HG02852 (cell line): Measurements from ENCODE around the gene CHN2.

Experiments used
- ATAC-seq: cut with Tn5 transposase; IDR thresholded peaks from one replicate; pipeline ENCODE4 v1.9.1; 2021; ENCODE audit warnings: mild to moderate bottlenecking, moderate library complexity; ENCODE audit not compliant: unreplicated experiment

CHN2 gene

GRCh38 chr7:29355388-29355787, 160.8 kb downstream of the CHN2 start:
- ATAC-seq: no peak

GRCh38 chr7:29356631-29357030, 162.1 kb downstream of the CHN2 start:
- ATAC-seq: no peak

- ATAC-seq: no peak
Observed at GRCh38 chr7:29359482-29360093, 165.0 kb downstream of the CHN2 start.

DNA sequence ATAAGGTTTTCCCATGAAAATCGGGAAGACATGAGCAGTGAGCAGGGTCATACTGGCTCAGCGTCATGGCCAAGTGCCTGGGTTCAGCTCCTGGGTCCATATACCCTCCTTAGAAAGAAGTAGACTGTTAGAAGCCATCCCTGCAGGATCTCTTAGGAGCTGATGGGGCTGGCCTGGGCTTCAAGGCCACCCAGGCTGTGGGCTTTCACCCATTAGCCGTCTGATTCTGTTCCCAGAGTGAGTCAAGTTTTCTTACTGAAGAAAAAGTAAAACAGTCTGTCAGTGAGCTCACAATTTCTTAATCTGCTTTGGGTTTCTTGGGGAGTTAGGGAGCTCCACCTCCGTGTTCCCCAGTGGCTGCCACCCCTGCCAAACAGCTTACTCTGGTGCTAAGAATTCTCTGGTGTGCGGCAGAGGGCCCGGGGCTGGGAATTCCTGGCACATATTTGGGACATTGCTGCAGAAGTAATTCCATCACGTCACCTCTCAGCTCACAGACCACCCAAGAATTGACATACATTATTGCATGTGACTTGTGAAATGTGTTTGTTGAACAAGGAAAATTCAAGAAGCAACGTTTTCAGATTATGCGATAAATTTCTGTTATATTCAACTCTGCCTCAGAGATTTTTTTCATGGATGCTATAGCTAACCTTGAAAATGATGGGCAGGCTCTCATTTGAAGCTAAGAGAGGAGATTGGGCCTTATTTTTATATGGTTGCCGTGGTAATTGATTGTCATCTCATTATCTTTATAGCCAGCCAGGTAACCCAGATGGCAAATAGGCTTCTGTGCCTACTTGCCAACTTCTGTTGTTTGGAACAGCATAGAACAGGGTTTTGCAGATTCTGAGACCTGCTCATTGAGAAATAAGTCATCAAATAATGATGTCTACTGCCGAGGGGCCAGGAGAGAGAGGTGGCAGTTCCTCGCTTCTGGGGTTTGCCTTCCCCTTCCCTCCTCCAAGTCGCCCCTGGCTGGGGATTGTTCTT, 166.4 kb downstream of the CHN2 start:
- no peak for ATAC-seq

DNA sequence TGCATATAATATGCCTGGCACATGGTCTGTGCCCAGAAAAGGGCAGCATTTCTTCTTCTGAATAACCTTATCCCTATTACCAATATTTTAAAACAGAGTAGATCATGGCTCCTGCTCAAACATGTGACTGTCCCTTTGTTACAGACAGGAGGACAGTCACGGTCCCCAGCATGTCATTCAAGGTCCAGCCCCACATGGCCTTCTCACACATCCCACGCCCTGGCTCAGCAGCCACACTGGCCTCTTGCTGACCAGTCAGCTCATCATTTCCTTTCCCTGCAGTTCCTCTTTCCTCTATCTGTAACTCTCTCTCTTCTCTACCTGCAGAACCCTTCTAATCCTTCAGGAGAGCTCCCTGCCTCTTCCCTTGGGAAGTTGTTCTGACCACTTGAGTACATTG, 167.8 kb downstream of the CHN2 start:
- no peak for ATAC-seq

GRCh38 chr7:29363636-29364425, 169.3 kb downstream of the CHN2 start:
- ATAC-seq: no peak

DNA sequence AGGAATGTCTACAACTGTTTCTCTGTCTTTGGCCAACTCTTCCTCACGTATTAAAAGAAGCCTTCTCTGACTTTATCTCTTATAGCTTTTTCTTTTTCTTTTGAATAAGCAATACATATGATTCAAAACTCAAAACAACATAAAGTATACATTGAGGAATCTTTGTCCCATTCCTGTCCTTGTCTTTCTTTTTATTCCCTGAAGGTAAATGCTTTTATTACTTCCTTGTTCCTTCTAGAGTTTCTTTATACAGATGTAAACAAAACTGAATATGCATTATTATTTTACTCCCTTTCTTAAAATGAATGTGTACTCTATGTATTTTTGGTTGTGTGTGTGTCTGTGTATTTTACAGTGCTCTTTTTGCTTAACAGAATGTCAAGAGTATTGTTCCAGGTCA, 170.1 kb downstream of the CHN2 start:
- ATAC-seq: no peak

DNA sequence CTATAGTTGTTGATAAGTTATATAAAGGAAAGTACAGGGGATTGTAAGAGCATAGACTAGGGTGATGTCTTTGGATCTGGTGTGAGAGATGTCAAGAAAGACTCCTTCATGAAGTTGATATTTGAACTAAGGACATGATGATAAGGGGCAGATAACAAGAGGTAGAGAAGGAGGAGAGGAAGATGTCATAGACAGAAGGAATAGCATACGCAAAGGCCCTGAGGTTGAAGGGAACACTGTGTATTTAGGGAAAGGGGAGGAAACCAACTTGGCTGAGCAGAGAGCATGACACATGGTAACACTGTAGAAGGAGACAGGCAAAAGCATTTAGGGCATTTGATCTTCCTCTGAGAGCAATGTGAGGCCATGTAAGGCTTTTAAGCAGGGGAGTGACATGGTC, 170.8 kb downstream of the CHN2 start:
- ATAC-seq: no peak

- ATAC-seq: no peak
Observed at GRCh38 chr7:29367784-29368183, 173.2 kb downstream of the CHN2 start.

DNA sequence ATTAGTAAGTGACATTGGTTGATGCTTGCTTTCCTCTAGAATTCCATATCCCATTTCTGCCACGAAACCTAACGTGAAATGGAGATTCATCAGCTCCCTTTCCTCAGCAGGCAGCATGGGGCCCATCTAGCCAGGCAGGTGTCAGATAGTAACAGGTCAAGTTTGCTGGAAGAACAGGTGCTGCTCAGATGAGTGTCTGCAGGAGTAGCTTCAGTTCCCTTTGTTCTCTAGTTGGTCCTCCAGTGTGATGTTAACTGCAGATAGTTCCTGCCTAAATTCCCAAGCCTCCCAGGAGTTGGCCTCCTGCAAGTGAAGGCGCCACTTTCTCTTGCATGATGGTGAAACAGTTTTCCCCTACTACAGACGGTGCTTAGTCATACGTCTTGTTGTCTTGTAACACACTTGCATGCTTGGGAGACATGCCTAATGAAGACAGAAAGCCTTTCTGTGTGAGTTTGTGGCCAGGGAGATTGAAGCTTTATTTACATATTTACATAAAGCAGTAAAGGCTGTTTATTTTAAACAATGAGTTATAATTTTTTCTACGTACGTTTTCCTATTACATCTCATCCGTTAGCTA, 175.4 kb downstream of the CHN2 start:
- no peak for ATAC-seq

DNA sequence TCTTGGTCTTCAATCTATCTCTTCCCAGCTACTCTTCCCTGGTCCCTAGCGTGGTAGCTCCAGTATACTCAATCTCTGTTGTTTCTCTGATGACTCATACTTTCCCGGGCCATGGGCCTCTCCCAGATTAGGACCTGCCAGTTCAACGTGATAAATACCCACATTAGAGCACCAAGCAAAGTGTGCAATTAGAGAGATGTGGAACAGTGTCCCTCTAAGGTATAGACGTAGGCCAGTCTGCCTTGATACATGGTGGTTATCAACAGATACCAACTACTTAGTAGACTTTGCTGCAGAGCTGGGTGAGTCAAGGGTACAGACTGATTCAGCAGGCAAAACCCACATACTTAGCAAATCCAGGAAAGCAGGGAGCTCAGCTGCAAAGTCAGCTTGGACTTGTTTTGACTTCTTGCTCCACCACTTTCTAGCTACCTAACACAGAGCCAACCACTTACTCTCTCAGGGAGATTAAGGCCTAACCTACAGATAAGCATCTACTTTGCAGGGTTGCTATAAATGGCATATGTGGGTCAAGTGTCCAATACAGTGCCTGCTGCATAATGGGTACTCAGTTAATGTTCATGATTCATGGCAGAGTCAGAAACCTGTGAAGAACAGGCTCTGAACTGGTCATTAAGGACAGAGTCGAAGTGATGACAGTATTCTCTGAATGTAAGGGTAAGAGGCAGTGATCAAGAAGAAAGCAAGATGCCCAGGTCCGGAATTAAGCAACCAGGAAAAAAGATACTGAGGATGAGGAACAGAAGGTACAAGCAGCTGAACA, 176.1 kb downstream of the CHN2 start:
- no peak for ATAC-seq

DNA sequence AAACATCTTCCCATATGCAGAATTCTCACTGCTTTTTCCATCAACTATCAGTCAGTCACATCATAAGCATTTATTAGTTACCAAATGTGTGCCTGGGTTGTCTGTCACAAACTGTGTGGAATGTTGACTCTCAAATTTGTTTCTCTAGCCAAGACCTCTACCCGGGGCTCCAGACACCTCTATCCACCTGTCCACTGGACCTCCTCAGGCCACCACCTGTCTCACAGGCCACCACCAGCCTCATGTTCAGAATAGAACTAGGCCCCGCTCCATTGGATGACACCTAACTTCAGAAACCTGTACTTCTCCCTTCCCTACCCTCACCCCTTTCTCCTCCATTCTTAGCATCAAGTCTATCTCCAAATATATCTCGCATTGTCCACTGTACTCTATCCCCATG, 176.9 kb downstream of the CHN2 start:
- no peak for ATAC-seq

DNA sequence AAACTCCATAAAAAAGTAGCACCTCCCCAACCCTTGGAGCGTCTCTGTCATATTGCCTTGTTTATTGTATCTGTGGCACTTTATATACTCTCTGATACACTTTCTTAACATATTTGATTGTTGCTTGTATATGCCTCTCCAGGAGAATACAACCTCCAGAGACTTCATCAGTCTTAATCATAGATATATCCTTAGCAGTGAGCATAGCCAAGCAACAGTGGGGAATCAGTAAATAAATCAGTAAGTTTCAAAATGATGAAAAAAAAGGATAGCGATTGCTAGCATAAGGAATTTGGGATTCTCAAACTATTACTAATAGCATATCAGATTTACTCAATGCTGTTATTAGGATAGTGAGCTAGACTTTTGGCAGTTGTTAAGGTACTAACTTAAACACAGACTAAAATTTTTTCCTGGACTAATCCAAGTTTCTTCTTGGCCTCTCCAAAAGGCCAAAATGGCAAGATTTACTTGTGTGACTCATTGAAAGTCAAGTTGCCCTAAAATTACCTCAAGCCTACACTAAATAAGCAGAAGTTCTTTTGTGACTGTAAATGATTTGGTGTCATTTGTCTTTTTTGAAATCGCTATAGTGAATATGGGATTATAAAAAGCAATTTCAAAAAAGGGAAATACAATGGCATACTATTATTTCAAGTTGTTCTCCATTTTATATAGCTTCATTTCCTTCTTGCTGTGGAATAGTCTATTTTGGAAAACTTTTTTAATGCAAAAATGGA, 177.9 kb downstream of the CHN2 start:
- ATAC-seq: no peak

- no peak for ATAC-seq
Observed at GRCh38 chr7:29375641-29376562, 181.3 kb downstream of the CHN2 start.

- ATAC-seq: no peak
Observed at GRCh38 chr7:29377718-29378117, 183.1 kb downstream of the CHN2 start.

GRCh38 chr7:29379551-29379950, 185.0 kb downstream of the CHN2 start:
- no peak for ATAC-seq

DNA sequence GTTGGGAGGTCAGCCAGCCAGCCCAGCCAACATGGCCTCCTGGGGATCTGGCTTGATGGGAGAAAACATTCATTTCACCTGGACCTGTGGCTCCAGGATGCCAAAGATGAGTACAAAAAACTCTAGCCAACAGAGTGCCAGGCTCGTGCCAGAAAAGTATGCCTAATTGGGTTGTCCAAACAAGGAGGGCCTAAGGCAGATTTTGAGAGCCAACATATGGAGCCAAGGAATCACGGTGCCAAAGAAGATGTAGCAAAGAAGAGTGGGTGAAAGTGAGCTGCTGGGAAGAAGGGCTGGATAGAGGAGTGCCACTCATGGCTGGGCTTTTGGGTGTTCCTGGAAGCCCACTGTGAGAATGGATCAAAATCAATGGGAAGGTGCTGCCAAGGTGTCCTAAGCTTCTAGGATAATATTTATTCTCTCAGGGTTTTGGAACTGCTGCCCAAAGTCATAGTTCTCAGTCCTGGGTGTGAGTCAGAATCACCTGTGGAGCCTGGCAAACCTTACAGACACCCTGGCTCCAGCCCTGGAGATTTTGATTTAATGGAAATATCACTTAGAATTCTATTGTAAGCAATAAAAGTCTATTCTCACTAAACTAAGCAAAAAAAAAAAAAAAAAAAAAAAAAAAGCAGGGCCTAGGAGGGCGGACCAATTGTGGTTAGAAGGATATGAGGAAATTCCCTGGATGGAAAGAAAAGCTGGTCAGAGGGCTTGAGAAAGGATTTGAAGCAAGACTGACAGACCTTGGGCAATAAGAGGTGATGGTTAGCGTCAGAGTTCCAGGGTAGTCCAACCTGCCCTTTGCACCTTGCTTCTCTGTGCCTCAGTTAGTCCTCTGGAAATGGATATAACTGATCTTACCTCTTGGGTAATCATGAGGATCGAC, 186.9 kb downstream of the CHN2 start:
- no peak for ATAC-seq

DNA sequence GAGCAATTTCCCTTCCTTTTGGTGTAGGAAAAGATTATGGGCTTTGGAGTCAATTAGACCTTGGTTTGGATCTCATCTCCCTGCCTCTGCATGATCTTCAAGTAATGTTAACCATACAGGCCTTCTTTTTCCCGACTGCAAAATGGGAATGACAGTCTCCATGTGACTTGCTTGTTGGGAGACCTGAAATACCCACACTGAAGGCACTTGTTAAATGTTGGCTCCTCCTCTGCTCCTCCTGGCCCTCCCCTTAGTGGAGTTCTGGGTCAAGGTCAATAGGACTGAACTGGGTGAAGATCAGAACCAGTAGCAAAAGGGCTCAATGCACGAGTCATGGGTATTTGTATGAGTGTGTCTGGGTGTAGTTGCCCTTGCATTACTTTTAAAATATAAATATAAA, 189.7 kb downstream of the CHN2 start:
- ATAC-seq: no peak
